Stimulated activated CD4-positive, alpha-beta T cell treated with anti-CD3 and anti-CD28 coated beads, Interleukin-2, amount 100 ng/mL, for 48 hours (primary cell): ENCODE results near the gene ZNFX1.
"Not testable (repeated sequence)": the region's sequence is repeated elsewhere in the genome, so short reads cannot be mapped to it uniquely, and the experiment has no call there.

Source experiments
- DNase-seq, 2 donors: peaks; one replicate each; pipeline ENCODE4 v3.0.0-alpha.2; 2020

The ZNFX1 gene

DNA sequence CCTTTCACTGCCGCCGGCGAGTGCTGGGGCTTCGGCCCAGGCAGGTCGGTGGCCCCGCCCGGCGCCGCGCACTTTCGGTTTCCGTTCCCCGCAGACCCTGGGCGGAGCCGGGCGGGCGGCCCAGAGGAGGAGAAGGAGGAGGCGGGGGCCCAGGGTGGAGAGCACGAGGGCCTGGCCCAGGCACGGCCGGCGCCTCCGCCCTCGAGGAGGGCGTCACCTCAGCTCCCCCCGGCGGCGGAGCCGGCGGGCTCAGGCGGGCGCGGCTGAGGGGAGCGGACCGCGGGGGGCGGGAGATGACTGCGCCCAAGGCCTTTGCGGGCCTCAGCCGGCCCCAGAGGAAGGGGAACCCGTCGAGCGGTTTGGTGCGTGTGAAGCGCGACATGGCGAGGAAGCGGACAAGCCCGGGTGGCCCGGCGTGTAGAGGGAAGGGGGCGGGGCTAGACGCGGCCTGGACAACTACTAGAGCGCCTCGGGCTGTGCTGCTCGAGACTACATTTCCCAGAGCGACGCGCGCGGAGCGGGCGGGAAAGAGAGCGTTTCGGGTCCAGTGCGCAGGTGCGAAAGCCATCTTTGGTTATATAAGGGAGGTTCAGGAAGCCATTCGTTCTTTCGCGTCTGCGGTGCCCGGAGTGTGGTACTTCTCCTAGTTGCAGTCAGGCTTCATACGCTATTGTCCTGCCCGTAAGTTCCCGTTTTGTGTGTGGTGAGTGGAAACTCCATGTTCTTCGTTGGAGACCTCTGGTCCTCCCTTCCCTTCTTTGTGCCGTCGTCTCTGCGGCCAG is at the start of gene ZNFX1:
Gene ZNFX1, minus strand, starts transcription at position 22 of the 782 bp plus-strand sequence. CDS start 2,218 bp downstream, outside the sequence.
- DNase-seq: peak; percentile 98

DNA sequence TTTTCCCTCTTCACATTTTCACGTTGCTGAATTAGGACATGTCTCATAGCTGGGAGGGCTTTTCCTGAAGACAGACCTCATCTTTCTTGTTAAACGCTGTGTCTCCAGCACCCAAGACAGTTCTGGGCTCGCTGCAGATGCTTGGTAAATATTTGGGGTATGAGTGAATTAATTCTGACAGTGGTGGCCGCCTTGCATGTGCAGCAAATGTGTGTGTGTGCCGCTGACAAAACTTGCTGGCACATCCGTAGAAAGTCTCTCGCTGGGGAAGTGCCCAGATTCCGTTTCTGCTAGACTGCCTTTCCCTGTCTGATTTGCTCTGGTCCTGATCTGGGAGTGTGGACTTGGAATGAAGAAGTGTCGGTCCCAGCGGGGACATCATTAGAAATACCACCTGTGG is 48.2 kb upstream of the ZNFX1 start:
- DNase-seq: no peak

DNA sequence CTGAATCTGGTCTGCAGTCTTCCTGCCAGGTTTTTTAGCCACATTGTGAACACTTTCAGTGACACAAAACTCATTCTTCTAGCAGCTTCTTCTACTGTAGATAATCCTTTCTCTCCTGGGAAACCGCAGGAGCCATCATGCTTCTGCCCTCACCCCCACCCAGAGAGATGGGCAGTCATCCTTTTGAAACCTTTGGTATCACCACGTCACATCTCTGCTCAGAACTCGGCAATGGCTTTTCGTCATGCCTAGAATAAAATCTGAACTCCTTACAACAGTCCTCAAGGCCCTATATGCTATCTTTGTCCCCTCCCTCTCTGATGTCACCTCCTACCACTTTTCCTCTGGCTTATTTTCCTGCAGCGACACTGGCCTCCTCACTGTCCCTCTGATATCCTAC is 46.4 kb upstream of the ZNFX1 start:
- DNase-seq: no peak

DNA sequence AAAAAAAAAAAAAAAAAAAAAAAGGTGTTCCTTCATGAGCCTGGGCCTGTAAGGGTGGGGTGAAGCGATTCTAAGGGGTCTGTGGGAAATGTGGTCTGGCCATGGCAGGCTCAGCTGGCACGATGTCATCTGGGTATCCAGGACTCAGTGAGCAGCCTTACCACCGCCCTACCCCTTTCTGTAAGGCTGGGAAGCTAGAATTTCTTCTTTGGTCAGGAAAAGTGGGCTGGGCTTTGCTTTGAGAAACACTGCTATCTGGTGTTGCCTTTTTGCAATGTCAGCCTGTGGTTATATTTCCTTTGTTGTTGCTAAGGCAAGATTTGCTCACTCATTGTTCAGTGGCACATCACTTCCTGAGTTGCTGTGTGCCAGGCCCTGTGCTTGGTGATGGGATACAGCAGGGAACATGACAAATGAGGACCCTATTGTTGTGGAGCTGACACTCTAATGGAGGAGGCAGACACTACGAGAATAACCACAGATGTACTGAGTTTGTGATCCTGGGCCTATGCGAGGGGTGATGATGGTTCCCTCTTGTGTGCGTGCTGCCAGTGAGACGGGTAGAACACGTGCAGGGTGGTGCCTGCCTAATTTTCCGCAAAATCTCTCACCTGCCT is 45.9 kb upstream of the ZNFX1 start:
- peak in 1 of 2 donors; percentile 23 for DNase-seq

DNA sequence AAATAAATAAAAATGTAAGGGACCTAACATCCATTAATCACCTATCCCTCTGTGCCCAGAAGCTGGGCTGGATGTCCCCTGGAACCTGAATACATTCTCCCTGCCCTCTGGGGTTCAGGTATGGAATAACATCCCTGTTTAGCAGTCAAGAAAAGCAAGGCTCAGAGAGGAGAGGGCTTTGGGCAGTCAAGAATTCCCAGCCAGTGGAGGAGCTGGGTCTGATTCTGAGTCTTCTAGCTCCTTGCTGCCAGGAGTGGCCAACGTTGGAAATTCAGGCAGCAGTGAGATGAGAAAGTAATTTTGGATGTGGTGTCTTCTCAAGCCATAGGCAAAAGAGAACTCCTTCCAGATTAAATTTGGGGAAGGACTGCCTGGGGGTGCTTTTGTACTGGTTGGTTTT is 42.6 kb upstream of the ZNFX1 start:
- no peak for DNase-seq

DNA sequence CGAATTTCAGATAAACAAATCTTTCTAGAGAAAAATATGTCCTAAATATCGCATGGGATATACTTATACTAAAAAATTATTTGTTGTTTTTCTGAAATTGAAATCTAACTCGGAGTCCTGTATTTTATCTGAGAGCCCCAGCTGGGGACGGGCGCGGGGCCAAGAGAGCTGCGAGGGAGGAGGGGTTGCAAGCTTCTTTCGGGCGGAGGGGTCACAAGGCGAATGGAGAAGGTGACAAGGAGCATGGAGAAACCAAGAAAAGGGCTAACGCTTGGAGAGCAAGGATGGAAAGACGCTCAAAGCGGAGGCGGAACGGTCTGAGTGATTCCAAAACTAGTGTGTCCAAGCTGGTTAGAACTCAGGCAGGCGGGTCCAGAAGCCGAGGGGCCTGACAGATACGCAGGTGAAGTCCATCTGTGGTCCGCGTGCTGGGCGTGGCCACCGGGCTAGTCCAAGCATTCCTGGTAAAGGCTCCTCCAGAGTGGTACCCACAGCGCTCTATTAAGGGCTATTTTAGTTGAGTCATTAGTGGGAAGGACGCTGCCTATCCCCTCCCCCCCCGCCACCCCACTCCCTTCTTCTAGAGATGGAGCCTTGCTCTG is 41.5 kb upstream of the ZNFX1 start:
- no peak for DNase-seq

DNA sequence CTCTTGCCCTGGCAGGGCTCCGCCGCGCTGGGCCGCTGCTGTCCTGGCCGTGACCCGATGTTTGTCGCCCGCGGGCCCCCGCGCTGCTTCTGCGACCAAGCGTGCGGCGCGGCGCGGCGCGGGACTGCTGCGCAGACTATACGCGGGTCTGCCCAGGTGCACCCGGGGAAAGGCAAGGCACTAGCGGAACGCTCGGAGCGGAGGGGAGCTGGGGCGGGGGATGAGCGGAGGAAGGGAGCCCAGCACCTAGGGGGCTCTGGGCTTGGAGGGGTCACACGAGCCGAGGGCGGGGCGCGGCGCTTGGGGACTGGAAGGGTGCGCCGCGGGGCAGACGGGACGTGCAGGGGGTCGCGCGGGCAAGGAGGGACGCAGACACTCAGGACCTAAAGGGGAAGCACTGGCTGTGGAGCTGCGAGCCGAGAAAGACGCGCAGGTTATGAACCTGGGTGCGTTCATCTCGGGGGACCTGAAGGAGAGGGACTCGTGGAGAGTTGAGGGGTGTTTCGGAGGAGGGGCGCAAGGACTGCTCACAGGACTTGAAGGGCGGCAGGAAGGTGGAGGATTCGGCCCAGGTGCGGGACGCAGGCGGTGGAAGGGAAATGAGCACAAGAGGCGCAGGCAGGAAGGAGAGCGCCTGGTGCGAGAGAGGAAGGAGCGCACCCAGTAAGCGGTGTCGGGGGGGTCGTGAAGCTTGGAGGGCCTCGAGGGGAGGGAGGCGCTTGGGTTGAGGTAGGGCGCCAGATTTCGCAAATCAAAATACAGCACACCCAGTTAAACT is 40.8 kb upstream of the ZNFX1 start:
- no peak for DNase-seq

DNA sequence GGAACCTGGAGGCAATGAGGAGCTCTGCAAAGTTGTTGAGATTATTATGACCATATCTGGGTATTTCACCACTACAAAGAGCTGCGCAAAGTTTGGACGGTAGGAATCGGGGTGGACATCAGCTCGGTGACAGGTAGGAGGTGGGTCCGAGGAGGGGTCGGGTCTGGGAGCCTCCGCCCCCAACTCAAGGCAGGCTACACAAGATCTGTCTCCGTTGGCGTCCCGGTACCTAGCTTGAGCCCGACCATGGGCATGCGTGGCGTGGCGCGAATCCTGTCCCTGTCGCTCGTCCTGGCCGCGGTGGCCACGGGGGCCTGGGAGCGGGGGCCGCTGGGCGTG is 40.2 kb upstream of the ZNFX1 start:
- no peak for DNase-seq

DNA sequence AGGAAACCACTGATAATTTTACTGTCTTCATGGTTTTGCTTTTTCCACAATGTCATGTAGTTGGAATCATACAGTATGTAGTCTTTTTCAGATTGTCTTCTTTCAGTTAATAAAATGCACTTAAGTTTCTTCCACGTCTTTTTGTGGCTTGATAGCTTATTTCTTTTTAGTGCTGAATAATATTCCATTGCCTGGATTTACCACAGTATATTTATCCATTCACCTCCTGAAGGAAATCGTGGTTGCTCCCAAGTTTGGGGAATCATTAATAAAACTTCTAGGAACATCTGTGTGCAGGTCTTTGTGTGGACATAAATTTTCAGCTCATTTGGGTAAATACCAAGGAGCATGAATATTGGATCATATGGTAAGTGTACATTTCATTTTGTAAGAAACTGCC is 38.8 kb upstream of the ZNFX1 start:
- DNase-seq: no peak

DNA sequence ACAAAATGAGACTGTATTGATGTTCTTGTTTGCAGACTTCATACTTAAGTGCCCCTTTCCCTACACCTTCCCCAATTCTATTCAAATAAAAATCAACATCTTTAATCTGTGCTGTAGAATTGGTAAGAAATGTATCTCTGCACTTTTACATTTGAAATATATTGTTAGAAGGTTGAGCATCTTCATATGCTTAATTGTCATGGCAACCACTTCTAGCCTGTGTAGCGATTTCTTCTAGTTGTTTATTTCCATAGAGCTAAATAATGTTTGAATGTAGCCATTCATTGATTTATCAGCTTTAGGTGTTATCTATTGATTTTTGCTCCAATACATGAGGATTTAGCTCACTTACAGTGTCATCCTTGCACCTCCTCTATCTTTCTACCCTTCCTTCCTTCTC is 37.7 kb upstream of the ZNFX1 start:
- no peak for DNase-seq

DNA sequence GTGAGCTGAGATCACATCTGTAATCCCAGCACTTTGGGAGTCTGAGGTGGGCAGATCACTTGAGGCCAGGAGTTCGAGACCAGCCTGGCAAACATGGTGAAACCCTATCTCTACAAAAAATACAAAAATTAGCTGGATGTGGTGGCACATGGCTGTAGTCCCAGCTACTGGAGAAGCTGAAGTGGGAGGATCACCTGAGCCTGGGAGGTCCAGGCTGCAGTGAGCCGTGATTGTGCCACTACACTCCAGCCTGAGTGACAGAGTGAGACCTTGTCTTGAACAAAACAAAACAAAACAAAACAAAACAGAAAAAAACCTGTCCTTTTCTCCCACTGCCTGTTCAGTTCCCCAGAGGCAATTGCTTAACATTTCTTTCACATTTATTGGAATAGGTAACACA is 36.2 kb upstream of the ZNFX1 start:
- DNase-seq: not testable (repeated sequence)

DNA sequence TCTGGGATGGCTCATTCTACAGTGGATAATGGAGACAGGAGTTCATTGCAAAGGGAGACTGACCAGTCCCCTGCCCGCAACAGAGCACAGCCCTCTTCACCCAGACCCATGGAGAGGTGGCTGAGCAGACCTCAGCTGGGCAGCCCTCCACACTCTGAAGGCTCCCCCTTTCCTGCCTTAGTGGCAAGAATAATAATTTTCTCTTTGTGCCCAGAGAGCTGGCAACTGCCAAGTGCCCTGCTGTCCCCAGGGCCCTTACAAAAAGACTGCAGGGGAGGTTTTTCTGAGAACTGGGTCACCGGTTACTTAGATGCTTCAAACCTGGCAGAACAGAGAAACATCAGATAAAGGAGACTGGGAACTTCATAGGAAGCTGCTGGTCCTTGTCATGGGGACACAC is 35.4 kb upstream of the ZNFX1 start:
- no peak for DNase-seq

DNA sequence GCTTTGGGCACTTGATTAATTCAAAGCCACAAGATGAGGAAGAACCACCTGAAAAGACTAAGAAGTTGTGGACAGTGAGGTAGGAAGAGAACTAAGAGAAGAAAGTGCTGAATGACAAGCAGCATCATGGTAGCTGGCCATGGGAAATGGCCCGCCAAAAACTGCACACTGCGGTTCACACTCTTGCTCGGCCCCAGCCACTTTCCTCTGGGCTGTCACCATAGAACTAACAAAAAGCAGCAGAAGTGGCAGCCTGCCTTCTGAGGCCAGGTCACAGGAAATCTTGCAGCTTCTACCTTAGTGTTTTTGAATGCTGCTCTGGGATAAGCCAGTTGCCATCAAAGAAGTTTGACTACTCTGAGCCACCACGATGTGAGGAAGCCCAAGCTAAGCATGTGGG is 34.8 kb upstream of the ZNFX1 start:
- DNase-seq: no peak

DNA sequence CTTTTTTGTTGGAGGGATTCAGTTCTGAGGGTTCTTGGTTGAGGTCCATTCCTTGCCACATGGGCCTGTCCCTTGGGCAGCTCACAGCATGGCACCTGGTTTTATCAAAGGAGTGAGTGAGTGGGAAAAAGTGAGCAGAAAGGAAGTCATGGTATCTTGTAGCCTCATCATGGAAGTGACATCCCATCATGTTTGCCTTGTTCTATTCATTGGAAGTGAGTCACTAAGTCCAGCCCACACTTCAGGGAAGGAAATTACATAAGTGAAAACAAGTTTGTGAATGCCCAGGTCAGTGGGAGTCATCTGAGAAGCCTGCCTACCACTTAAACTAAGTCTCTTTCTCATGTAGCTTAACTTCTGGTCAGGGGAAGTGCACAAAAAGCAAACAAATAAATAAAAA is 32.8 kb upstream of the ZNFX1 start:
- DNase-seq: no peak

DNA sequence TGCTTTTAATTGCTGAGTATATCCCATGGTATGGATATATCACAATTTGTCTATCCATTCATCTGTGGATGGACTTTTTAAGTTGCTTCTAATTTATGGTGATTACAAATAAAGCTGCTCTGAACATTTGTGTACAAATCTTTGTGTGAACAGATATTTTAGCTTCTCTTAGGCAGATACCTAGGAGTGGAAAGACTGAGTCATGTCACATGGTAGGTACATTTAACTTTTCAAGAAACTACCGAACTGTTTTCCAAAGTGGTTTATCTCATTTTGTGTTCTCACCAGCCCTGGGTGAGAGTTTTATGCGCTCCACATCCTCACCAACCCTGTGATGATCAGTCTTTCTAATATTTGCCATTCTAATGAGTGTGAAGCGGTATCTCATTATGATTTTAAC is 31.0 kb upstream of the ZNFX1 start:
- DNase-seq: no peak

DNA sequence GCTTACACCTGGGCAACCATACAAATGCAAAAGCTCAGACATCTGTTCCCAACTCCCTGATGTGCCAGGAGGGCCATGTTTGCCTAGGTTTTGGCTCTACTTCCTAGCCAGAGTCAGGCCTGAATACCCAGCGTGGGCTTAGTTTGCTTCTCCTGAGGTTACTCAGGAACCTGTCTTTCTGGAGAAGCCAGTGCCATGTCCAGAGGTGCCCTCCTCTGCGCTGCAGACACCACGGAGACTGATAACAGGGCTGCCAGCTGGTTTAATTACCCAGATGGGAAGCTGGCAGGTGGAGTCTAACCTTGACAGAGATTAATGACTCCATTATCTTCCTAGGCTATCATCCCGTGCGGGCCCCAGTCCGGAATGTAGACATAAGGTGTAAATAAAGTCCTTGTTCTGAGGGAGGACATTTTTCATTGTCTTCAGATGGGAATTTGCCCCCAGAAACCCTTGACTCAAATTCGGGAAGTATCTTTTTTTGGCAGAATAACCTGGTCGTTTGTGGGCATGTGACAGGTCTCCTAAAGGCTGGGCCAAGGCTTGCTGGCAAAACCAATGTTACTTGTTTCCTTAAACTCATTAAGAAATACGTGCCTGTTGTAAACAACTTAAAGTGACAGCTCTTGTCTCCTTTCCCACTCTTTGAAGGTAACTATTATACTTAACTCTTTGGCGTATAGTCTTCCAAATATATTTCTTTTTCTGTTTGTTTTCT is 29.2 kb upstream of the ZNFX1 start:
- no peak for DNase-seq

DNA sequence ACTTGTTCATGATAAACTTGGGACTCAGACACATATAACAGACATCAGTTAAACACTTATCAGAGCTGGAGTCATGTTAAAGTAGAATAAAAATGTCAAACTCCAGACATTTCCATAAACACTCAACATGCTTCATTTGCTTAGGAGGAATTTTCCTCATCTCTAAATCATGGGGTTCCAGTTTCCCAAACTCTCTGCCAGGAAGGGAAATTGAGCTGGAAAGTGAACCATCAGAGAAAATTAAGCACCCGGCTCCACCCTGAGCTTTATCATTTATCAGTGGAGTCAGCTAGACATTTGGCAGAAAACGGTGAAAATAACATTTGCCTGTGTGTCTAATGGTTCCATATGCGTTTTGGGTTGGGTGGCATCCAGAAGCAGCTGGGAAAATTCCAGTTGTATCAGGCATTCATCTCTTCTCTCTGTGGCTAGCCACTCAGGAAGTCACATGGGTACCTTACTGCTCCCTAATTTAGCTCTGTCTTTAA is 25.3 kb upstream of the ZNFX1 start:
- no peak for DNase-seq

DNA sequence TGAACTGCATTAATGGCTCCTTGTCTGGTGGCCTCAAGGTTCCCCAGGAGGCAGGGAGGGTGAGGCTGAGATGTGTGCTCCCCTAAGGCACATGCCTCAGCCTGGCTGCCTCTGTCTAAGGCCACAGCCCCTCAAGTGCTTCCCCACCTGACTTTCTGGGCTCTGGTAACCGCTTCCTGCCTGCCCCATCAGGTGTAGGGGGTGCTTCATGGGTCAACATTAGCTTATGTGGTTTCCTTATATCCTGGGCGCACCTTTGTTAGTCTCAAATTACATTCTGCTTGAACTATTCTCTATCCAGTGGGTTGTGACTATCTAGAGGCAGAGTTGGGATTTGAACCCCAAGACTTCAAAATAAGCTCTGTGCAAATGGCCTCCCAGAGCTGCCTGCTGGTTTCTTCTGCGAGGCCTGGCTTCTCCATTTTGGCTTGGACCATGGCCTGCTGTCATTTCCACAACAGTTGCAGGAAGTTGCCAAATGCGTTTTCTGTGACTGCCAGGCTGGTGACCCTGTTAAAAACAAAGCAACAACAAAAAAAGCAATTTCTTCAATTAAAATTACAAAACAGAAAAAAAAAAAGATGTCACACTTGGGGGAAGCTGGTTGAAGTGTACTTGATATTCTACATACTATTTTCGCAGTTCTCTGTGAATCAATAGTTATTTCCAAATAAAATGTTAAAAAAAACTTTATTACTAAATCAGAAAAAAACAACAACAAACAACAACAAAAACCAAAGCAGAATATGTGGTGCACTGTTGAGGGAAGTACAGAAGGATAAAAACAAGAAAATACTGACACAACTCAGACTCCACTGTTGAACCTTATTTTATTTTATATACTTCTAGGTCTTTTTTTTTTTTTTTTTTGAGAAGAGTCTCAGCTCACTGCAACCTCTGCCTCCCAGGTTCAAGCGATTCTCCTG is 20.0 kb upstream of the ZNFX1 start:
- DNase-seq: no peak

DNA sequence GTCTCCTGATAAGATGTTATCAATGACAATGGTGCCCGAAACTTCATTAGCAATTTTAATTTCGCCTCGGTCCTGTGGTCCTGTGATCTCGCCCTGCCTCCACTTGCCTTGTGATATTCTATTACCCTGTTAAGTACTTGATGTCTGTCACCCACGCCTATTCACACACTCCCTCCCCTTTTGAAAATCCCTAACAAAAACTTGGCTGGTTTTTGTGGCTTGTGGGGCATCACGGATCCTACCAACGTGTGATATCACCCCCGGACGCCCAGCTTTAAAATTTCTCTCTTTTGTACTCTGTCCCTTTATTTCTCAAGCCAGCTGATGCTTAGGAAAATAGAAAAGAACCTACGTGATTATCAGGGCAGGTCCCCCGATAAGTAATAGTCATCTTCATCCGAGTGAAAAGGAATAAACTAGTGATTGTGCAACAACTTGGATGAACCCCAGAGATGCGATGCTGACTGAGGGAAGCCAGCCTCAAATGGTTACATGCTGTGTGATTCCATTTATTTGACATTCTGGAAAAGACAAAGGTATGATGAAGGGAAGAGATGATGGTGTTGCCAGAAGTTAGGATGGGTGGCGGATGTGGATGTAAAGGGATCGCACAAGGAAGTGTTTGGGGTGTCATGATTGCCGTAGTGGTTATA is 16.3 kb upstream of the ZNFX1 start:
- DNase-seq: not testable (repeated sequence)

DNA sequence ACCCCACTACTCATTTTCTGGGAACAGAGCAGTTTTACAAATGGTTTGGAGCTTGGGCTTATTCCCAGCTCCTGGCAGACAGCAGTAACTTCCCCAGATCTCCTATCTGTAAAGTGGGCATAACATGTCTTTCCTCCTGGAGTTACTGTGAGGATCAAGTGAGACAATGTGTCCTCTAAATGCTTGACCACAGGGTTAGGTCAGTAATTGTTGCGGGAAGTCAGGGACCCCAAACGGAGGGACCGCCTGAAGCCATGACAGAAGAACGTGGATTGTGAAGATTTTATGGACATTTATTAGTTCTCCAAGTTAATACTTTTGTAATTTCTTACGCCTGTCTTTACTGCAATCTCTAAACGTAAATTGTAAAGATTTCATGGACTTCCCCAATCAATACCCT is 15.3 kb upstream of the ZNFX1 start:
- no peak for DNase-seq

DNA sequence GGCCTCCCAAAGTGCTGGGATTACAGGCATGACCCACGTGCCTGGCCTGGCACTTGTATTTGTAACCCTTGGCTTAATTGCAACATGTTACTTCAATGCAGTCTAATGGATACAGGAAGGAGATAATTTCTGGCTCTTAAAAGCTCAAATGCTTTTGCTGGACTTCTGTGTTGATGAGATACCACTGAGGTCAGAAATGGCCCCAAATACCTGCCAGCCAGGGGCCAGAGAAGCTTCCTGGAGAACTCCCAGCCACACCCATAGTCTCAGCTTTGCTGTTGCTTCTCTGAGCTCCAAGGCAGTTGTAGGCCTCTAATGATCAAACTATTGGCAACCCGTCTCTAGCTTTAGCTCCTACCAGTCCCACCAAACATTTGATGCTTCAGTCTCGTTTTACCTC is 14.2 kb upstream of the ZNFX1 start:
- no peak for DNase-seq
